ENCODE data around the gene TRPM2.
"Not testable (repeated sequence)": the region's sequence is repeated elsewhere in the genome, so short reads cannot be mapped to it uniquely, and the experiment has no call there.

GRCh38 chr21:44341726-44342458 lies 11.5 kb upstream of the TRPM2 start:
- not testable (repeated sequence) for TF ChIP-seq POLR2A, POLR2AphosphoS5 (IDR thresholded peaks at IDR 0.05)
- TF ChIP-seq, protein P1, sequence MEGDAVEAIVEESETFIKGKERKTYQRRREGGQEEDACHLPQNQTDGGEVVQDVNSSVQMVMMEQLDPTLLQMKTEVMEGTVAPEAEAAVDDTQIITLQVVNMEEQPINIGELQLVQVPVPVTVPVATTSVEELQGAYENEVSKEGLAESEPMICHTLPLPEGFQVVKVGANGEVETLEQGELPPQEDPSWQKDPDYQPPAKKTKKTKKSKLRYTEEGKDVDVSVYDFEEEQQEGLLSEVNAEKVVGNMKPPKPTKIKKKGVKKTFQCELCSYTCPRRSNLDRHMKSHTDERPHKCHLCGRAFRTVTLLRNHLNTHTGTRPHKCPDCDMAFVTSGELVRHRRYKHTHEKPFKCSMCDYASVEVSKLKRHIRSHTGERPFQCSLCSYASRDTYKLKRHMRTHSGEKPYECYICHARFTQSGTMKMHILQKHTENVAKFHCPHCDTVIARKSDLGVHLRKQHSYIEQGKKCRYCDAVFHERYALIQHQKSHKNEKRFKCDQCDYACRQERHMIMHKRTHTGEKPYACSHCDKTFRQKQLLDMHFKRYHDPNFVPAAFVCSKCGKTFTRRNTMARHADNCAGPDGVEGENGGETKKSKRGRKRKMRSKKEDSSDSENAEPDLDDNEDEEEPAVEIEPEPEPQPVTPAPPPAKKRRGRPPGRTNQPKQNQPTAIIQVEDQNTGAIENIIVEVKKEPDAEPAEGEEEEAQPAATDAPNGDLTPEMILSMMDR (IDR thresholded peaks at IDR 0.05), result not testable (repeated sequence)
